Ovary (tissue), 3 donors: ENCODE measurements around the gene POU5F1.

Experiments used
- CTCF ChIP-seq, 3 donors: fragments of 450-650 bp in 2 of 3; fragments of 200-600 bp in 1 of 3; IDR thresholded peaks; one replicate each; pipeline versions ENCODE4 v1.5.1 to v1.8.0; 2016 to 2022; ENCODE audit warnings: antibody characterized with exemption in 3 of 3, mild to moderate bottlenecking in 1 of 3
- EP300 ChIP-seq: sonication (generic); formaldehyde crosslinking; IDR thresholded peaks from one replicate; pipeline ENCODE4 v1.6.1; 2017; ENCODE audit warnings: antibody characterized with exemption
- POLR2A ChIP-seq: fragments of 450-650 bp; IDR thresholded peaks from one replicate; pipeline ENCODE4 v1.6.1; 2017; ENCODE audit warnings: antibody characterized with exemption, mild to moderate bottlenecking, moderate library complexity
- donor health status: DM: no; HTN: no; CAD: no.

GRCh38 chr6:31152781-31153180 lies 17.7 kb downstream of the POU5F1 start:
- TF ChIP-seq CTCF (IDR thresholded peaks at IDR 0.05) (no peak), POLR2A (no peak), EP300 (no peak)
